CD8-positive, alpha-beta memory T cell (primary cell): ENCODE data around the gene CASTOR1. TPM values are rescaled to one million over a fixed set of nuclear protein-coding genes. Genes with fewer than 3 reads are reported as not detected.

Experiments
- CTCF ChIA-PET: fragments of 350-600 bp; sonication (Branson Sonifier 250); formaldehyde crosslinking; loops from one replicate; lab custom pipeline; 2021; ENCODE audit warnings: antibody characterized with exemption; lab: Charles Lee
- POLR2A ChIA-PET: fragments of 350-600 bp; sonication (Branson Sonifier 250); formaldehyde crosslinking; loops from one replicate; lab custom pipeline; 2021; ENCODE audit warnings: antibody characterized with exemption; lab: Charles Lee
- DNase-seq, 5 donors: peaks; one replicate each; pipeline versions ENCODE4 v3.0.0 to v3.0.0-alpha.2; 2020 to 2022; ENCODE audit warnings: mixed read lengths in 1 of 5
- H3K27ac ChIP-seq: one replicate; pipeline ENCODE4 v1.7.0; 2013; ENCODE audit warnings: low read depth, mild to moderate bottlenecking, low read length, moderate library complexity
- H3K27me3 ChIP-seq: 2 replicates; pipeline ENCODE4 v1.7.0; 2013; ENCODE audit warnings: low read length, mild to moderate bottlenecking; ENCODE audit not compliant: insufficient read depth, poor library complexity, severe bottlenecking
- H3K36me3 ChIP-seq: 2 replicates; pipeline ENCODE4 v1.7.0; 2013; ENCODE audit warnings: mild to moderate bottlenecking, low read length, moderate library complexity; ENCODE audit not compliant: insufficient read depth
- H3K4me1 ChIP-seq: 2 replicates; pipeline ENCODE4 v1.7.0; 2013; ENCODE audit warnings: mild to moderate bottlenecking, low read length, moderate library complexity; ENCODE audit not compliant: insufficient read depth
- H3K4me3 ChIP-seq: 2 replicates; pipeline ENCODE4 v1.7.0; 2013; ENCODE audit warnings: mild to moderate bottlenecking, low read length
- H3K9me3 ChIP-seq: 2 replicates; pipeline ENCODE4 v1.7.0; 2013; ENCODE audit warnings: mild to moderate bottlenecking, low read length
- H3K27ac Mint-ChIP-seq, 8 donors: one replicate each; pipeline ENCODE4 v1.8.0; 2020 to 2021; ENCODE audit warnings: mixed read lengths in 8 of 8, mild to moderate bottlenecking in 6 of 8, inconsistent platforms in 3 of 8, moderate library complexity in 3 of 8
- H3K27me3 Mint-ChIP-seq, 2 donors: one replicate each; pipeline ENCODE4 v1.8.0; 2020 to 2021; ENCODE audit warnings: mixed read lengths in 2 of 2, mild to moderate bottlenecking in 1 of 2, moderate library complexity in 1 of 2
- H3K36me3 Mint-ChIP-seq, 3 donors: one replicate each; pipeline ENCODE4 v1.8.0; 2020 to 2021; ENCODE audit warnings: mixed read lengths in 3 of 3, inconsistent platforms in 1 of 3, mild to moderate bottlenecking in 1 of 3
- H3K4me1 Mint-ChIP-seq, 3 donors: one replicate each; pipeline ENCODE4 v1.8.0; 2020 to 2021; ENCODE audit warnings: mixed read lengths in 3 of 3, inconsistent platforms in 1 of 3, mild to moderate bottlenecking in 1 of 3
- H3K4me3 Mint-ChIP-seq, 7 donors: one replicate each; pipeline ENCODE4 v1.8.0; 2020 to 2021; ENCODE audit warnings: mixed read lengths in 7 of 7, mild to moderate bottlenecking in 6 of 7, moderate library complexity in 4 of 7, inconsistent platforms in 2 of 7
- H3K9me3 Mint-ChIP-seq, 5 donors: one replicate each; pipeline ENCODE4 v1.8.0; 2020 to 2022; ENCODE audit warnings: mixed read lengths in 5 of 5, mild to moderate bottlenecking in 3 of 5, moderate library complexity in 2 of 5, inconsistent platforms in 1 of 5
- polyA plus RNA-seq: library from polyadenylated mRNA; unstranded; fragments of 300-500 nt; fragmentation: Illumina TruSeq; gene quantifications from one replicate; pipeline ENCODE4 v1.2.3, GENCODE V29; 2021
- total RNA-seq, 2 experiments: library from RNA; stranded (reverse); gene quantifications; one replicate each; pipeline ENCODE4 v1.2.3, GENCODE V29; 2021

Gene CASTOR1
- total and polyA plus RNA-seq, 3 experiments from 2014 or later: 4.0 to 17.8 (median 5.3) TPM

GRCh38 chr22:30305906-30306626 lies 16.8 kb upstream of the CASTOR1 start:
- Histone ChIP-seq H3K9me3 (no peaks in the 10 kb centered on the region), H3K4me1 (peaks cover 99% of the 10 kb centered on the region), H3K27me3 (no peaks in the 10 kb centered on the region), H3K27ac (peak overlapping the region; percentile 40), H3K36me3 (peaks cover 7% of the 10 kb centered on the region), H3K4me3 (peak overlapping the region; percentile 61)
- Mint-ChIP-seq H3K27ac (peak overlapping the region; percentile 31 to 99 (median 89)), H3K27me3 (no peaks in the 10 kb centered on the region), H3K36me3 (peaks cover 0 to 36% (median 7%) of the 10 kb centered on the region in 3 donors), H3K4me3 (peak overlapping the region; percentile 64 to 77 (median 69)), H3K9me3 (no peaks in the 10 kb centered on the region), H3K4me1 (peaks cover 99 to 100% (median 100%) of the 10 kb centered on the region in 3 donors)
- DNase-seq: peak in 2 of 5 donors; percentile 73 to 87
- CTCF ChIA-PET: interaction anchor here (1.0 to 8.6 kb wide), 9 partner anchors 9 to 119 kb away, joined by 3 to 98 read pairs (median 6); partner anchors contain the start of genes CASTOR1, MTFP1, RNF215 and TBC1D10A
- POLR2A ChIA-PET: interaction anchor here (0.6 to 7.2 kb wide), 13 partner anchors 8 to 882 kb away, joined by 3 to 71 read pairs (median 3); partner anchors contain the start of genes CASTOR1, CCDC157, MTFP1 and SF3A1

- Histone ChIP-seq H3K9me3 (no peaks in the 10 kb centered on the region), H3K27me3 (no peaks in the 10 kb centered on the region), H3K36me3 (peaks cover 13% of the 10 kb centered on the region), H3K4me3 (peak overlapping the region; percentile 61), H3K4me1 (peaks cover 99% of the 10 kb centered on the region), H3K27ac (peak overlapping the region; percentile 40)
- DNase-seq: peak in 4 of 5 donors; percentile 35 to 68 (median 60)
- no peaks in the 10 kb centered on the region for H3K9me3 Mint-ChIP-seq
- peaks cover 94 to 100% (median 99%) of the 10 kb centered on the region in 3 donors for H3K4me1 Mint-ChIP-seq
- CTCF ChIA-PET: interaction anchor here (1.1 to 8.6 kb wide), 4 partner anchors 15 to 82 kb away, joined by 5 to 98 read pairs (median 26); partner anchors contain the start of genes CASTOR1, RNF215 and TBC1D10A
- peak overlapping the region; percentile 64 to 77 (median 69) for H3K4me3 Mint-ChIP-seq
- POLR2A ChIA-PET: interaction anchor here (0.8 to 7.2 kb wide), 5 partner anchors 8 to 51 kb away, joined by 3 to 71 read pairs (median 15); partner anchors contain the start of genes CASTOR1, CCDC157, SF3A1 and TBC1D10A
- H3K27me3 Mint-ChIP-seq: no peaks in the 10 kb centered on the region
- H3K36me3 Mint-ChIP-seq: peaks cover 0 to 39% (median 7%) of the 10 kb centered on the region in 3 donors
- peak overlapping the region; percentile 78 to 99 (median 91) for H3K27ac Mint-ChIP-seq
Observed at GRCh38 chr22:30305519-30305905, 16.2 kb upstream of the CASTOR1 start.

- Histone ChIP-seq H3K9me3 (no peaks in the 10 kb centered on the region), H3K36me3 (peaks cover 16% of the 10 kb centered on the region), H3K4me3 (peak overlapping the region; percentile 61), H3K4me1 (peaks cover 98% of the 10 kb centered on the region), H3K27ac (peak overlapping the region; percentile 40), H3K27me3 (no peaks in the 10 kb centered on the region)
- CTCF ChIA-PET: interaction anchor here (1.1 to 8.6 kb wide), 4 partner anchors 14 to 83 kb away, joined by 5 to 98 read pairs (median 26); partner anchors contain the start of genes CASTOR1, RNF215 and TBC1D10A
- peak overlapping the region; percentile 24 to 77 (median 66) for H3K4me3 Mint-ChIP-seq
- peaks cover 86 to 94% (median 91%) of the 10 kb centered on the region in 3 donors for H3K4me1 Mint-ChIP-seq
- H3K27ac Mint-ChIP-seq: peak overlapping the region; percentile 78 to 99 (median 91)
- no peak for DNase-seq
- no peaks in the 10 kb centered on the region for H3K9me3 Mint-ChIP-seq
- peaks cover 0 to 46% (median 7%) of the 10 kb centered on the region in 3 donors for H3K36me3 Mint-ChIP-seq
- no peaks in the 10 kb centered on the region for H3K27me3 Mint-ChIP-seq
- POLR2A ChIA-PET: interaction anchor here (2.0 to 7.2 kb wide), 5 partner anchors 9 to 52 kb away, joined by 10 to 71 read pairs (median 21); partner anchors contain the start of genes CASTOR1, CCDC157, SF3A1 and TBC1D10A
Observed at GRCh38 chr22:30304495-30305244, 15.4 kb upstream of the CASTOR1 start.

GRCh38 chr22:30302810-30303138 lies 13.5 kb upstream of the CASTOR1 start:
- Mint-ChIP-seq H3K9me3 (no peaks in the 10 kb centered on the region), H3K27ac (peak overlapping the region; percentile 83 to 96 (median 91)), H3K4me3 (peak overlapping the region; percentile 38 to 82 (median 59)), H3K27me3 (no peaks in the 10 kb centered on the region), H3K36me3 (peaks cover 0 to 62% (median 7%) of the 10 kb centered on the region in 3 donors), H3K4me1 (peaks cover 80 to 90% (median 88%) of the 10 kb centered on the region in 3 donors)
- no peaks in the 10 kb centered on the region for H3K9me3 ChIP-seq
- peaks cover 34% of the 10 kb centered on the region for H3K36me3 ChIP-seq
- POLR2A ChIA-PET: interaction anchor here (3.1 to 7.2 kb wide), 3 partner anchors 13 to 53 kb away, joined by 12 to 71 read pairs (median 21); partner anchors contain the start of genes CASTOR1, CCDC157, SF3A1 and TBC1D10A
- H3K27ac ChIP-seq: peak overlapping the region; percentile 22
- DNase-seq: no peak
- peak overlapping the region; percentile 49 for H3K4me3 ChIP-seq
- no peaks in the 10 kb centered on the region for H3K27me3 ChIP-seq
- CTCF ChIA-PET: interaction anchor here (0.9 to 8.6 kb wide), 3 partner anchors 12 to 24 kb away, joined by 3 to 98 read pairs (median 3); partner anchors contain the start of genes CASTOR1 and TBC1D10A
- H3K4me1 ChIP-seq: peaks cover 97% of the 10 kb centered on the region

DNA sequence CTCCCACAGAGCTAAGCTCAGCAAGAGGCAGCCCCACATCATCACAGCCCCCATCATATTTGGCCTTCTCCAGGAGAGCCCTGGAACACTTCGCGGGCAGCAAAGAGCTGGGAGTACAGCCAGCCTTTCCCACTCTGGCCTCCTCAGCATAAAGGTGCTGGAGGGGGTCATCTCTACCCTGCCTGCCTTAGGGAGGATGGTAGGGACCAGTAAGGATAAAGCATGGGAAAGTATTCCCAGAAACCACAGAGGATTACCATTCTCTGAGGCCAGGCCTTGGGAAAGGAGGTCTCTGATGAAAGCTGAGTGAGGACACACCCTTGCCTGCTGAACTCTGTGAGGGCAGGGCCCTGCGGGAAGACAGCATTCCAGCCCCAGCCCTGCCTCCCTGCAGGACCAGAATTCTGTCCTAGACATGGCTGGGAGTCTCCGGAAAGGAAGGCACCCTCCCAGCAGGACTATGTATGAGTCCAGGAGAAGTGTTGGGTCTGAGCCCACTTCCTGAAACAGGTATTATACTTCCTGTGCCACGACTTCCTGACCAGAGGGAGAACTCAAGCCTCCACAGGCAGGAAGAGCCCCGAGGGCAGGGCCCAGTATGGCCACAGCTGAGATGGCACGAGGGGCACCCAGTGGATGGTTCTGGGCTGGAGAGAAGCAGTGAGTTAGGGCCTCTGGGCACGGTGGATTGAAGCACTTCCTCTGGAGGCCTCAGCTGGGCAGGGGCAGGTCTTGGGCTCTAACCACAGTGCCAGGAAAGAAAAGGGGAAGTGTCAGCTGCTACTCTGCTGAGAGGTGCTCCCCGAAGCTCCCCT lies 12.9 kb upstream of the CASTOR1 start:
- Mint-ChIP-seq H3K27me3 (no peaks in the 10 kb centered on the region), H3K4me1 (peaks cover 79 to 90% (median 88%) of the 10 kb centered on the region in 3 donors), H3K27ac (peak overlapping the region; percentile 83 to 96 (median 91)), H3K9me3 (no peaks in the 10 kb centered on the region), H3K36me3 (peaks cover 0 to 68% (median 7%) of the 10 kb centered on the region in 3 donors), H3K4me3 (peak overlapping the region; percentile 38 to 91 (median 59))
- no peaks in the 10 kb centered on the region for H3K9me3 ChIP-seq
- no peak for DNase-seq
- H3K4me3 ChIP-seq: peak overlapping the region; percentile 49
- H3K27ac ChIP-seq: peak overlapping the region; percentile 22
- ChIA-PET POLR2A (interaction anchor here (3.1 to 7.2 kb wide), 3 partner anchors 13 to 54 kb away, joined by 12 to 71 read pairs (median 21); partner anchors contain the start of genes CASTOR1, CCDC157, SF3A1 and TBC1D10A), CTCF (interaction anchor here (1.1 to 8.6 kb wide), 3 partner anchors 12 to 25 kb away, joined by 4 to 98 read pairs (median 12); partner anchors contain the start of genes CASTOR1 and TBC1D10A)
- H3K36me3 ChIP-seq: peaks cover 35% of the 10 kb centered on the region
- H3K4me1 ChIP-seq: peaks cover 97% of the 10 kb centered on the region
- no peaks in the 10 kb centered on the region for H3K27me3 ChIP-seq

DNA sequence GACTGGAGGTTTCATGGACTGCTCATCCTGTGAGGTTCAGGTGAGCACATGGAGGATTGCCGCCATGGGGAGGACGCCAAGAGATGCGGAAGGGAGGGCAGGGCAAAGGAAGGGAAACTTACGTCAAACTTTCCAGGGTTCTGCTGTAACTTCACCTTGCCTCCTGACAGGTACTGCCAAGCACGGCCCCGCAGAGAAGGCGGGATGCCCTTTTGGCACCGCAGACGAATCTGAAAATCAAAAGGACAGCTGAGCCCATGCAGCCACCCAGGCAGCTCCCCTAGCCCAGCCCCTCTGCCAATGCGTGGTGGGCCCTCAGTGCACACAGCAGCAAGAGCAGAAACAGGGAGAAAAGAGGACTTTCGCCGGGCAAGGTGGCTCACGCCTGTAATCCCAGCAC lies 10.0 kb upstream of the CASTOR1 start:
- H3K4me1 ChIP-seq: peaks cover 94% of the 10 kb centered on the region
- no peak overlapping the region for H3K4me3 ChIP-seq
- CTCF ChIA-PET: interaction anchor here (1.8 to 3.0 kb wide), 2 partner anchors 9 to 11 kb away, joined by 4 to 12 read pairs; partner anchors contain the start of gene CASTOR1
- POLR2A ChIA-PET: no interaction called here
- Mint-ChIP-seq H3K9me3 (no peaks in the 10 kb centered on the region), H3K4me3 (no peak overlapping the region), H3K27me3 (no peaks in the 10 kb centered on the region), H3K27ac (peak overlapping the region in 2 of 8 donors; percentile 59 to 77), H3K36me3 (peaks cover under 1 to 92% (median 7%) of the 10 kb centered on the region in 3 donors), H3K4me1 (peaks cover 65 to 75% (median 74%) of the 10 kb centered on the region in 3 donors)
- no peaks in the 10 kb centered on the region for H3K27me3 ChIP-seq
- no peaks in the 10 kb centered on the region for H3K9me3 ChIP-seq
- no peak overlapping the region for H3K27ac ChIP-seq
- DNase-seq: no peak
- peaks cover 48% of the 10 kb centered on the region for H3K36me3 ChIP-seq
